Measurements from ENCODE around the gene SARS2.
"Not testable (repeated sequence)": the region's sequence is repeated elsewhere in the genome, so short reads cannot be mapped to it uniquely, and the experiment has no call there.

The SARS2 gene

GRCh38 chr19:38946229-38947010 lies 15.9 kb upstream of the SARS2 start:
- DNase-seq (ENCODE audit: low read depth, low spot score) = no peak

GRCh38 chr19:38945562-38946228 lies 15.1 kb upstream of the SARS2 start:
- DNase-seq (ENCODE audit: low read depth, low spot score) = no peak

- no peak for DNase-seq (ENCODE audit: low read depth, low spot score)
Measured at GRCh38 chr19:38944981-38945506, 14.5 kb upstream of the SARS2 start.

GRCh38 chr19:38942471-38943181 lies 12.1 kb upstream of the SARS2 start:
- DNase-seq (ENCODE audit: low read depth, low spot score) = no peak

- no peak for DNase-seq (ENCODE audit: low read depth, low spot score)
Measured at GRCh38 chr19:38941979-38942378, 11.4 kb upstream of the SARS2 start.

GRCh38 chr19:38941466-38941865 lies 10.9 kb upstream of the SARS2 start:
- DNase-seq (ENCODE audit: low read depth, low spot score) = not testable (repeated sequence)

- DNase-seq (ENCODE audit: low read depth, low spot score) = no peak
Measured at GRCh38 chr19:38939957-38940356, 9.4 kb upstream of the SARS2 start.

GRCh38 chr19:38933544-38933943 lies 3.0 kb upstream of the SARS2 start:
- no peak for DNase-seq (ENCODE audit: low read depth, low spot score)

GRCh38 chr19:38932425-38933179 lies 2.0 kb upstream of the SARS2 start:
- DNase-seq (ENCODE audit: low read depth, low spot score) = no peak

GRCh38 chr19:38931521-38931793 lies 894 bp upstream of the SARS2 start:
- no peak for DNase-seq (ENCODE audit: low read depth, low spot score)

GRCh38 chr19:38930776-38931520 lies 385 bp upstream of the SARS2 start, which contains the start of gene MRPS12:
TSS of gene MRPS12 (plus strand) at chr19:38930944. CDS start at chr19:38931295, 351 bp downstream.
- peak; percentile 98 for DNase-seq (ENCODE audit: low read depth, low spot score)

GRCh38 chr19:38928391-38929001 lies 2.1 kb downstream of the SARS2 start:
- DNase-seq (ENCODE audit: low read depth, low spot score) = no peak

GRCh38 chr19:38924388-38924787 lies 6.2 kb downstream of the SARS2 start:
- DNase-seq (ENCODE audit: low read depth, low spot score) = no peak

GRCh38 chr19:38922482-38922881 lies 8.1 kb downstream of the SARS2 start:
- no peak for DNase-seq (ENCODE audit: low read depth, low spot score)

- no peak for DNase-seq (ENCODE audit: low read depth, low spot score)
Measured at GRCh38 chr19:38921420-38922274, 8.9 kb downstream of the SARS2 start.

- DNase-seq (ENCODE audit: low read depth, low spot score) = no peak
Measured at GRCh38 chr19:38920602-38921419, 9.8 kb downstream of the SARS2 start.

- DNase-seq (ENCODE audit: low read depth, low spot score) = no peak
Measured at GRCh38 chr19:38919837-38920601, 10.5 kb downstream of the SARS2 start.

GRCh38 chr19:38918526-38918925 lies 12.0 kb downstream of the SARS2 start:
- DNase-seq (ENCODE audit: low read depth, low spot score) = no peak
